Uterus (tissue), 2 donors: Measurements from ENCODE around the gene CD59.

Source experiments
- POLR2A ChIP-seq, 2 donors: fragments of 450-650 bp; IDR thresholded peaks; one replicate each; pipeline ENCODE4 v1.6.1; 2016; ENCODE audit warnings: antibody characterized with exemption in 2 of 2, mild to moderate bottlenecking in 1 of 2, moderate library complexity in 1 of 2
- TF ChIP-seq, protein P1 (sequence below), 4 experiments: fragments of 200-600 bp in 2 of 4; fragments of 450-650 bp in 2 of 4; sonication (generic) in 2 of 4; IDR thresholded peaks; one replicate each; pipeline ENCODE4 v1.5.1; 2016 to 2019; ENCODE audit warnings: antibody characterized with exemption in 4 of 4, mild to moderate bottlenecking in 2 of 4, moderate library complexity in 1 of 4

DNA sequence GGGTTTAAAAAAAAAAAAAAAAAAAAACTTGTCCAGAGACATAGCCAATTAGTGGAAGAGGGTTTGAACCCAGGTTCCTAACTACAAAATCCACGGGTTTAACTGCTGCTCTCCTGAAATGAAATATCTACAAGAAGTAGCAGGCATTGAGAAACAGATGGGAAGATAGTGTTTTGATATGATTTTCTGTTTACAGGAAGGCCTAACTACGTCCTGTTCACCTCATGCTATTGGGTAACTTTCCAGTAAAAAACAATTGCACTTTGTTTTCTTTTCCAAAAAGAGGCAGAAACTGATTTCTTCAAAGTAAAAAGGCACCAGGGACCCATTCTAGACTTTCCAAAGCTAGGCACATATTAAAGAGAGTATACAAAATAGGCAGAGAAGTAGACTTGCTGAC, 29.7 kb downstream of the CD59 start:
- no peak for TF ChIP-seq POLR2A (IDR thresholded peaks at IDR 0.05)
- TF ChIP-seq, protein P1, sequence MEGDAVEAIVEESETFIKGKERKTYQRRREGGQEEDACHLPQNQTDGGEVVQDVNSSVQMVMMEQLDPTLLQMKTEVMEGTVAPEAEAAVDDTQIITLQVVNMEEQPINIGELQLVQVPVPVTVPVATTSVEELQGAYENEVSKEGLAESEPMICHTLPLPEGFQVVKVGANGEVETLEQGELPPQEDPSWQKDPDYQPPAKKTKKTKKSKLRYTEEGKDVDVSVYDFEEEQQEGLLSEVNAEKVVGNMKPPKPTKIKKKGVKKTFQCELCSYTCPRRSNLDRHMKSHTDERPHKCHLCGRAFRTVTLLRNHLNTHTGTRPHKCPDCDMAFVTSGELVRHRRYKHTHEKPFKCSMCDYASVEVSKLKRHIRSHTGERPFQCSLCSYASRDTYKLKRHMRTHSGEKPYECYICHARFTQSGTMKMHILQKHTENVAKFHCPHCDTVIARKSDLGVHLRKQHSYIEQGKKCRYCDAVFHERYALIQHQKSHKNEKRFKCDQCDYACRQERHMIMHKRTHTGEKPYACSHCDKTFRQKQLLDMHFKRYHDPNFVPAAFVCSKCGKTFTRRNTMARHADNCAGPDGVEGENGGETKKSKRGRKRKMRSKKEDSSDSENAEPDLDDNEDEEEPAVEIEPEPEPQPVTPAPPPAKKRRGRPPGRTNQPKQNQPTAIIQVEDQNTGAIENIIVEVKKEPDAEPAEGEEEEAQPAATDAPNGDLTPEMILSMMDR (IDR thresholded peaks at IDR 0.05), result no peak
